Endothelial cell (in vitro differentiated cells): Measurements from ENCODE around the gene TGM1. TPM values are rescaled to one million over a fixed set of nuclear protein-coding genes. Genes with fewer than 3 reads are reported as not detected.
A peak's percentile ranks its signal among the peaks of the same experiment; 100 is the strongest.

ENCODE experiments used
- DNase-seq: peaks from one replicate; pipeline ENCODE4 v3.0.0; 2021; ENCODE audit warnings: low spot score
- H3K27ac Mint-ChIP-seq: one replicate; pipeline ENCODE4 v1.8.0; 2021; ENCODE audit warnings: mixed read lengths, inconsistent platforms; ENCODE audit not compliant: unreplicated experiment
- H3K27me3 Mint-ChIP-seq: one replicate; pipeline ENCODE4 v1.8.0; 2021; ENCODE audit warnings: mild to moderate bottlenecking, moderate library complexity, mixed read lengths, inconsistent platforms; ENCODE audit not compliant: unreplicated experiment
- H3K36me3 Mint-ChIP-seq: one replicate; pipeline ENCODE4 v1.8.0; 2021; ENCODE audit warnings: mild to moderate bottlenecking, low read depth, mixed read lengths, inconsistent platforms; ENCODE audit not compliant: unreplicated experiment
- H3K4me1 Mint-ChIP-seq: one replicate; pipeline ENCODE4 v1.8.0; 2021; ENCODE audit warnings: mild to moderate bottlenecking, mixed read lengths, inconsistent platforms; ENCODE audit not compliant: unreplicated experiment
- H3K4me3 Mint-ChIP-seq: one replicate; pipeline ENCODE4 v1.8.0; 2021; ENCODE audit warnings: mild to moderate bottlenecking, mixed read lengths, inconsistent platforms; ENCODE audit not compliant: unreplicated experiment
- H3K9me3 Mint-ChIP-seq: one replicate; pipeline ENCODE4 v1.8.0; 2021; ENCODE audit warnings: mixed read lengths, inconsistent platforms; ENCODE audit not compliant: unreplicated experiment
- CTCF ChIP-seq: fragments of 200-600 bp; sonication (generic); IDR thresholded peaks from one replicate; pipeline ENCODE4 v1.5.0; 2021; ENCODE audit warnings: antibody characterized with exemption; ENCODE audit not compliant: unreplicated experiment
- total RNA-seq: library from RNA; stranded (reverse); fragmentation: NEBNext Ultra II Directional; extraction: Animal tissue kit (Norgen Biotek cat#: 25700); gene quantifications from one replicate; pipeline ENCODE4 v1.2.1, GENCODE V29; 2021; ENCODE audit not compliant: unreplicated experiment

Gene TGM1
- total RNA-seq, 1 donor from 2014 or later = 1.7 TPM

- no peak for DNase-seq
- Mint-ChIP-seq H3K36me3 (peaks cover 23% of the 10 kb centered on the region), H3K4me1 (peaks cover 24% of the 10 kb centered on the region), H3K4me3 (peak overlapping the region; percentile 57), H3K27ac (peak overlapping the region; percentile 33), H3K27me3 (peaks cover 12% of the 10 kb centered on the region), H3K9me3 (no peaks in the 10 kb centered on the region)
- no peak for TF ChIP-seq CTCF
Observed at GRCh38 chr14:24297190-24297964, 34.4 kb upstream of the TGM1 start.

GRCh38 chr14:24296341-24297157 is 33.6 kb upstream of the TGM1 start:
- Mint-ChIP-seq H3K27me3 (peaks cover 12% of the 10 kb centered on the region), H3K4me1 (peaks cover 24% of the 10 kb centered on the region), H3K9me3 (no peaks in the 10 kb centered on the region), H3K27ac (no peak overlapping the region), H3K4me3 (peak overlapping the region; percentile 68), H3K36me3 (peaks cover 23% of the 10 kb centered on the region)
- TF ChIP-seq CTCF = no peak
- peak; percentile 64 for DNase-seq

GRCh38 chr14:24293525-24293924 is 30.5 kb upstream of the TGM1 start:
- TF ChIP-seq CTCF = no peak
- Mint-ChIP-seq H3K4me3 (no peak overlapping the region), H3K9me3 (no peaks in the 10 kb centered on the region), H3K27ac (no peak overlapping the region), H3K4me1 (peaks cover 7% of the 10 kb centered on the region), H3K36me3 (peaks cover 32% of the 10 kb centered on the region), H3K27me3 (peaks cover 3% of the 10 kb centered on the region)
- no peak for DNase-seq

- TF ChIP-seq CTCF = no peak
- peaks cover 28% of the 10 kb centered on the region for H3K36me3 Mint-ChIP-seq
- no peak overlapping the region for H3K4me3 Mint-ChIP-seq
- H3K9me3 Mint-ChIP-seq = no peaks in the 10 kb centered on the region
- peaks cover 5% of the 10 kb centered on the region for H3K27me3 Mint-ChIP-seq
- H3K4me1 Mint-ChIP-seq = peaks cover 2% of the 10 kb centered on the region
- no peak for DNase-seq
- no peak overlapping the region for H3K27ac Mint-ChIP-seq
Observed at GRCh38 chr14:24292118-24292807, 29.3 kb upstream of the TGM1 start.
